GM19328 (cell line): ENCODE data around the gene PDZD11.
"Not testable (repeated sequence)": the region's sequence is repeated elsewhere in the genome, so short reads cannot be mapped to it uniquely, and the experiment has no call there.

ENCODE experiments used
- ATAC-seq: cut with Tn5 transposase; IDR thresholded peaks from one replicate; pipeline ENCODE4 v1.9.1; 2021; ENCODE audit warnings: mild to moderate bottlenecking, moderate library complexity; ENCODE audit not compliant: unreplicated experiment

PDZD11 gene, protein sequence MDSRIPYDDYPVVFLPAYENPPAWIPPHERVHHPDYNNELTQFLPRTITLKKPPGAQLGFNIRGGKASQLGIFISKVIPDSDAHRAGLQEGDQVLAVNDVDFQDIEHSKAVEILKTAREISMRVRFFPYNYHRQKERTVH

DNA sequence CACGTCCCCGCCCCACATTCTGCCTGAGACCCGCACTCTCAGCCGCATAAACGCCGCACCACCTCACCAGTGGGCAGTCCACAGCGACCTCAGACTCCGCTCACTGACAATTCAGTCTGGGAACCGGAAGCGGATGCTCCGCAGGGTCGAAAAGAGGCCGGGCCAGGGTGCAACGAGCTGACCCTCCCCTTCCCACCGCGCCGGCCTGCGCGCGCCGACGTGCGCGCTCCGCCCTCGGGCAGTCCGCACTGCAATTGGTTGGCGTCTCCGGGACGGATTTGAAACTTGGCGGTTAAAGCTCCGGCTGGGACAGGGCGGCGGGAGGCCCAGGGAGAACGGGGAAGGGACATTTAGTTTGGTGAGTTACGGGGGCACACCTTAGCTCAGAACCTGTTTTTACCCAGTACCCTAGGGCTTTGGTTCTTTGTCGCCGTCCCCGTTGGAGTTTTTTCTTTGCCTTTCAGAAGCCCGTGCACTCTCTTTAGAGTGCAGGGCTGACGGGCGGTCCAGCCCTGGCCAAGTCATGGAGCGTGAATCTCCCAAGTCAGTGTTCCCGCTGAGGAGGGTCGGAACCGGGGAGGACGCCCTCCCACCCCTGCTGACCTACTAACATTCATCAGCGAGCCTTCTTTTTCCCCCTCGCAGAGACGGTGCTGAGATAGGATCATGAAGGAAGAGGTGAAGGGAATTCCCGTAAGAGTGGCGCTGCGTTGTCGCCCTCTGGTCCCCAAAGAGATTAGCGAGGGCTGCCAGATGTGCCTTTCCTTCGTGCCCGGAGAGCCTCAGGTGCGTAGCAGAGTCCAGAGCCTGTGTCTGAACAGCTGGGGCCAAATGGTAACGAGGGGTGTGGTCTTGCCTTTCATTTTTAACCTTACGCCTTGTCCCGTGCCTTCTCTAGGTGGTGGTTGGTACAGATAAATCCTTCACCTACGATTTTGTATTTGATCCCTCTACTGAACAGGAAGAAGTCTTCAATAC, at the start of gene PDZD11, which contains the start of gene KIF4A:
PDZD11 (minus strand) TSS at position 135 of the 978 bp plus-strand sequence. CDS start 586 bp downstream, outside the sequence.
KIF4A (plus strand) TSS at position 312 of the 978 bp plus-strand sequence; CDS start at position 667, 355 bp downstream.
- peak; percentile 90 for ATAC-seq

DNA sequence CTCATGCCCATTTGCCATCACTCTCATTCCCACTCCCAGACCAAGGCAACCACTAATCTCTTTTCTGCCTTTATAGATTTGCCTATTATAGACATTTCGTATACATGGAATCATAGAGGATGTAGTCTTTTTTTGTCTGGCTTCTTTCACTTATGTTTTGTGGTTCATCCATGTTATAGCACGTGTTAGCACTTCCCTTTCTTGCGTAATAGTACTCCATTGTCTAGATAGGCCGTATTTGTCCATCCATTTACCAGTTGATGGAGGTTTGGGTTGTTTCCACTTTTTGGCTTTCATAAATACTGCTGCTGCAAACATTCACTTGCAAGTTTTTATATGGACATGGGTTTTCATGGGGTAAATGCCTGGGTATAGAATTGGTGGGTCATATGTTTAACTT, 48.6 kb upstream of the PDZD11 start:
- ATAC-seq, result no peak

DNA sequence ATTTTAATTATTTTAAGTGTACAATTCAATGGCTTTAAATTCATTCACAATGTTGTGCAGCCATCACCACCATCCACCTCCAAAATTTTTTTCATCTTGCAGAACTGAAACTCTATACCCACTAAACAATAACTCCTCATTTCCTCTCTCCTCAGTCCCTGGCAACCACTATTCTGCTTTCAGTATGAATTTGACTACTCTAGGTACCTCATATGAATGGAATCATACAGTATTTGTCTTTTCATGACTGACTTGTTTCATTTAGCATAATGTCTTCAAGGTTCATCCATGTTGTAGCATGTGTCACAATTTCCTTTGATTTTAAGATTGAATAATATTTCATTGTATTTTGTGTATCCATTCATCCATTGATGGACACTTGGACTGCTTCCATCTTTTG, 47.0 kb upstream of the PDZD11 start:
- peak; percentile 98 for ATAC-seq

DNA sequence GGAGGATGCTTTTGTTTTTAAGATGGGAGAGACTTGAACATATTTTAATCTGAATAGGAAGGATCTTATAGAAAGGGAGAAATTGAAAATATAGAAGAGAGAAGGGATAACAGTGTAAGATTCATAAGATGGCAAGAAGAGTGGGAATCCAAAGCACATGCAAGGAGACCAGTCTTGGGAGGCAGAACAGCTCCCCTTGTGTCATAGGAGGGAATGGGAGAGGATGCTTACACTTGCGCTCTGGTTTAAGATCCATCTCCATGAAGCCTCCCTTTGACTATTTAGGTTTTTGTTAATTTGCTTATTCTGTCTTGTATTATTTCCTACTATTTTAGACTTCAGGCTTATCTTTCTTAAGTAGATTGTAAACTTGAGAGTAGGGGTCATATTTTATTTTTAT, 42.9 kb upstream of the PDZD11 start:
- ATAC-seq, result no peak

DNA sequence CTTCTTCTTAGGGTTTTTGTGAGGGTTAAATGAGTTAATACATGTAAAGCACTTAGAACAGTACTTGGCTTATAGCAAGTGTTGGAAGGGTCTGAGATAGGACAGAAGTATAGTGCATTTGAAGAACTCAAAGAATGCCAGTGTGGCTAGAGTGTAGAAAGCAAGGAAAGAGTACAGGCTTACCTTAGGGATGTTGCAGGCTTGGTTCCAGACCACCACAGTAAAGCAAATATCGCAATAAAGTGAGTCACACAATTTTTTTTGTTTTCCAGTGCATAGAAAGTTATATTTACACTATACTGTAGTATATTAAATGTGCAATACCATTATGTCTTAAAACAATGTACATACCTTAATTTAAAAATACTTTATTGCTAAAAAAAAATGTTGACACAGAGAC, 41.4 kb upstream of the PDZD11 start:
- no peak for ATAC-seq

DNA sequence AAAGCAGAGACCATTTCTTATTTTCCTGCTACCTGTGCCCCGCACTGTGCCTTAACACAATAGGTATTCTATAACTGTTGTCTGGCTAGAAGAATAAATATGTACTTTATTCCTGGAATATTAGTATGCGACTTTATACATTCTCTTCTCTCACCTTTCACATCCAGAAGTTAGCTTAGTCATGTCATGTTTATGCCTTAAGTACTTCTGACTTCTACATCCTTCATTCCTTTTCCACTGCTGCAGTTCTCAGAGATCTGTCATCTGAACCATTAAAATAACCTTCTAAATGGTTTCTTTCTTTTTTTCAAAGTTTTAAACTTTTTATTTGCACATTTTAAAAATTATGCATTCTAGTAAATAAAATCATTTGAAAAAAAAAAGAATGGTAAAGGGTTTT, 34.6 kb upstream of the PDZD11 start:
- ATAC-seq, result no peak

DNA sequence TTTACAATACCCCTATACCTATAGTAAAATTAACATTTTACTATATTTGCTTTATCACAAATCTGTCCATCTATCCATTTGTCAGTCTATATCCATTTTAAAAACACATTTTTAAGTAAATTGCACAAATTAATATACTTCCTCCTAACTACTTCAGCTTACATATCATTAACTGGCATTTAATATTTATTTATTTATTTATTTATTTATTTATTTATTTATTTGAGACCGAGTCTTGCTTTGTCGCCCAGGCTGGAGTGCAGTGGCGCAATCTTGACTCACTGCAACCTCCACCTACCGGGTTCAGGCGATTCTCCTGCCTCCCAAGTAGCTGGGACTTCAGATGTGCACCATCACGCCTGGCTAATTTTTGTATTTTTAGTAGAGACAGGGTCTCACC, 33.9 kb upstream of the PDZD11 start:
- ATAC-seq, result not testable (repeated sequence)

DNA sequence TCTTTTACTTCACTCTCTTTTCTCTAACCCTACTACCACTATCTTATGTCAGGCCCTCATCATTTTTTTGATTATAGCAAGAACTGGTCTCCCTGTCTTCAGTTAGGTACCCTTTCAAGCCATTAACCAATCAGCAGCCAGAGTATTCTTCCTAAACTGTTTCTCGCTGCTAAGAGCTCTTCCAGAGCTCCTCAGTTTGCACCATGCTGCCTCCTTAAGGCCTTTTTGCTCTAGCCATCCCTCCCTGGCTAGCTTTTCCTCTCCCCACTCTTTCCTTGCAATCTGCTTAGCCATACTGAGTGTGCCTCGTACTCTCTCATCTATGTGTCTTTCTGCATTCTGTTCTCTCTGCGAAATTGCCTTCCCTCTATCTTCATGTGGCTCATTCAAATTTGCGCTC, 33.1 kb upstream of the PDZD11 start:
- ATAC-seq, result no peak

DNA sequence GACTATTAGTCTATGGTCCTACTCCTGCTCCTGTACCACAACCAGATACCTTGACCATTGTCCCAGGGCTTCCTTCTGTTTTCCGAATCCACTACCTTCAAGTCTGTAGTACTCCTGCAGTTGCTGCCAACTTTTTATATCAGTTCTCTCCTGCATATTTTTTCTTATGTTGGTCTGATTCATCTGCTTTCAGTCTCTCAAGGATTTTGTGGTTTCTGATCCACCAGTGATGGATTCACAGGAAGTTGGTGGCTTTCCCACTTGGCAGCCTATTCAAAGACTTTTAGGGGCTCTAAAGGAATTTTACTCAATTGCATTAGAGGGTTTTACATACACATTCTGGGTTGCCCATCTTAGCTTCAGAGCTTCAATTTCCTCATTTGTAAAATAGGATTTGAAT, 23.8 kb upstream of the PDZD11 start:
- ATAC-seq, result no peak

DNA sequence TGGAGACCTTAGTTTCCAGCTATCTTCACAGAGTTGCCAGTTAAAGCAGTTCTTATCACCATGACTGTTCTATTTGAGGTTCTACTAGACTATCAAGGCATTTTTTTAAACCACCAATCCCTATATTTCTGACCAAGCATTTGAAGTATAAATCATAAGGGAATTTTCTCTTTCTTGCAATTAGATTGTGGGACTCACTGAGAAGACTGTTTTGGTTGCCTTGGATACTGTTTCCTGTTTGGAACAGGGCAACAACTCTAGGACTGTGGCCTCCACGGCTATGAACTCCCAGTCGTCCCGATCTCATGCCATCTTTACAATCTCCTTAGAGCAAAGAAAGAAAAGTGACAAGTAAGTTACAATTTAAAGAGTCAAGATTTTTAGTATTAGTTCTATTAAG, 12.0 kb upstream of the PDZD11 start:
- ATAC-seq, result no peak

DNA sequence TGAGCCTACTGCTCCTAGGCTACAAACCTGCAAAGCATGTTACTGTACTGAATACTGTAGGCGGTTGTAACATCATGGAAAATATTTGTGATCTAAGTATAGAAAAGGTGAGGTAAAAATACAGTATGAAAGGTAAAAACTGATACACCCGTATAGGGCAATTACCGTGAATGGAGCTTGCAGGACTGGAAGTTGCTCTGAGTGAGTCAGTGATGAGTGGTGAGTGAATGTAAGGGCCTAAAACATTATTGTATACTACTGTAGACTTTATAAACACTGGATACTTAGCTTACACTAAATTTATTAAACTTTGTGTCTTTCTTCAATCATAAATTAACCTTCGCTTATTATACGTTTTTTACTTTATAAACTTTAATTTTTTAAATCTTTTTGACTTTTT, 3.9 kb upstream of the PDZD11 start:
- no peak for ATAC-seq

DNA sequence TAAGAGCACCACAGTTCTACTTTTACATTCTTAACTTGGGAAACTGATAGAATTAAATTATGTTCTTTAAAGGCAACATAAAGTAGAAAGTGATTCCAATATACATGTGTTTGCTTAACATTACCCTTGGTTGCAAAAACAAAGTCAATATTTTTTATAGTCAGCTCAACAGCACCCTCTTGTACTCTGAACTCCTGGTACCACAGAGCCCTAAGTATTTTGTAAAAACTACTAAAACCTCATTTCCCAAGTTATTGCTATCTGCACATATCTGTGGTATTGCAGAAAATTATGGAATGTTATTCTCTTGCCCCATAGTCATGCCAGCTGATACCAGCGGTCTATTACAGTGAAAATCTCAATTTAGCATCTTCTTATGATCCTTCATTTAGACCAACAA, 3.1 kb upstream of the PDZD11 start:
- ATAC-seq, result no peak

DNA sequence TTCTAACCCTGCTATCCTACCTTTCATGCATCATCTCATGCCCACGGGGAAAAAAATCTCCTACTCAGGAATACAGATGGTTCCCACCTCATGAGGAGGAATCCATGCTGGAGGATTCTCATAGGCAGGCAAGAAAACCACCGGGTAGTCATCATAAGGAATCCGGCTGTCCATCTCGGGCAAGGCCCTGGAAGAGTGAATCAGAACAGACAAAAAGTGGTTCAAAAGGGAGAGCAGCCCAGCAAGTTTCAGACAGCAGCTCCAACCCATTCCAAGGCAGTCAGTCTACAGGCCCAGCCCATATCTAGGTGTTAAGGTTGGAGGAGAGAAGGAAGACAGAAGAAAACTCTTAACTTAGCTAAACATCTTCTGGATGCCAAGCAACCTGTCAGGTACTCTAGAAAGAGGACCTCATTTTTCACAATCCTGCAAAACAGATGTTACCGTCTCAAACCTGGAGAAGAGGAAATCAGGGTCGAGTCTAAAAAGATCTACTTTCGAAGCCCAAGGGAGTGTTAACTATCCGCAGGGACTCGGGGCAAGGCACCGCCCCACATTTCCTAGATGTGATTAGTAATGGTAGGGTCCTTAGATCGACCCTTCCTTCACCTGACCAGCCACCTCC, 447 bp downstream of the PDZD11 start:
- no peak for ATAC-seq

DNA sequence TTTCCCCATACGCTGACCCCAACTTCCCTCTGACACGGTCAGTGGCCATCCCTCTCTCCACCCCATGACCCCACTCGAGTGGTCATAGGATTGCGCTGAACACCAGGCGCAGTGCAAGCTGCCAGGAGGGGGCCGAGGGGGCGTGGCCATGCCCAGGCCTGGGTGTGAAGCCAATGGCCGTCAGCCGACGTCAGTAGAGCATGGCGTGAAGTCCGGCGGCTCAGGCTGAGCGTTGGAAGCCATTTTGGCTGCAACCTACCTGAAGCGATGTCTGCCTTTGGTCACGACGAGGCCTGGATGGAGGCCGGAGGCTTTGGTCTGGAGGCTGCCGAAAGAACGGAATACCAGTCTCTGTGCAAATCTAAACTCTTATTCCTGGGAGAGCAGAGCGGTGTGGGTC, 7.8 kb downstream of the PDZD11 start, which contains the start of gene RAB41:
RAB41 (plus strand) TSS at position 222 of the 400 bp plus-strand sequence; CDS start at position 268, 46 bp downstream.
- no peak for ATAC-seq

DNA sequence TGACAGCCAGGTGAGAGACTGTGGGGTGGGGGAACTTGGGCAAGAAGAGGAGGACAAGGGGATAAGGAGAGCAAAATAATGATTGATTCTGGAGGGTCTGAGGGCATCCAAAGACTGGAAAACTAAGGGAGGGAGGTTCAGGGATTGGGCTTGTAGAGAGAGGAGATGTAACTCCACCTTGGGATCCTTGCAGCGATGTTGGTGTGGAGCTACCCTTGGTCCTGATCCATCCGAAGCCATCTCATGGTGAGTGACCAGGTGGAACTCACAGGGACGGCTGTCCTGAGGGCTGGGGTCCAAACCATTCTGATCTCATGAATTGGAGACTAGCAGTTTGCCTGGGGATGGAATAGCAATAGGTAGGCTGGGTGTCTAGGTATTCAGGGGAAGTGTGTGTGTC, 9.2 kb downstream of the PDZD11 start:
- no peak for ATAC-seq

DNA sequence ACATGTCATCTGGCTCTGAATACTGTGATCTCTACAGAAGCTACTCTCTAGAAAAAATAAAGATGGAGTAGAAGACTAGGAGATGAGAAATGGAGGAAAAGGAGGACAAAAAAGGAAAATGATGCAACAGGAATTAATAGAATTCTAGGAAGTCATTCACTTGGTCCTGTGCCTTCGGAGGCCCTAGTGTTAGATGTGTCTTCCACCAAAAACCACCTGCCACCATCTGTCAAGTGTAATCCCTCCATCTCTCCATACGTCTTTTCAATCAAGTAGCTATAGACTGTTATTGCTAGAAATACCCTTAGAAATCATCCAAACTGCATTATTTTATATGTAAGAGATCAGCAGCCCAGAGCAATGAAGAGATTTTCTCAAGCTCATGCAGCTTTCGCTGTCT, 10.6 kb downstream of the PDZD11 start:
- ATAC-seq, result no peak

DNA sequence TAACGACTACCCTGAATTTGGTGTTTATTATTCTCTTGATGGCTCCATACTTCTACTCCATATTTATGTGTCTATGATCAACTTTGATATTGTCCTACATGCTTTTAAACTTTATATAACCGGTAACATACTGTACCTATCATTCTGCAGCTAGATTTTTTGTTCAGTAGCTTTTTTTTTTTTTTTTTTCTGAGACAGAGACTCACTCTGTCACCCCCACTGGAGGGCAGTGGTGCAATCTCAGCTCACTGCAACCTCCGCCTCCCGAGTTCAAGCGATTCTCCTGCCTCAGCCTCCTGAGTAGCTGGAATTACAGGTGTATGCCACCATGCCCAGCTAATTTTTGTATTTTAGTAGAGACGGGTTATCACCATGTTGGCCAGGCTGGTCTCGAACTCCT, 15.7 kb downstream of the PDZD11 start:
- not testable (repeated sequence) for ATAC-seq

DNA sequence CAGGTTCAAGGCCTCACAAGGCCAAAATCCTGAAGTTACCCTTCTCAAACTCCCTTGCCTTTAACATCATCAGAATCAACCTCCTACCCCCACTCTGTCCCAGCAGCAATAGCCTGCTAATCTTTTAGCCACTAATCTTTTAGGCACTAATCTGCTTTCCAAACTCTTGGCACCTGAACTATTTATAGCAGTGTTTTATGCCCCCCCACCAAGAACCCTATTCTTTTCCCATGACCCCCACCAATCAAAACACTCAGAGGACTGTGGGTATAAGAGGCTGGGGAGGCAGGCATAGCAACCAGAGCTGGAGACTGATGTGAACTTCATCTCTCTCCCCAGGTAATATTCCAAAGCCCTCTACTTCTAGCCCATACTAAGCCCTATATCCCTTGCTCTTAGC, 21.7 kb downstream of the PDZD11 start, which contains the start of gene ARR3:
ARR3 (plus strand) TSS at position 301 of the 400 bp plus-strand sequence. CDS start 1,052 bp downstream, outside the sequence.
- no peak for ATAC-seq

DNA sequence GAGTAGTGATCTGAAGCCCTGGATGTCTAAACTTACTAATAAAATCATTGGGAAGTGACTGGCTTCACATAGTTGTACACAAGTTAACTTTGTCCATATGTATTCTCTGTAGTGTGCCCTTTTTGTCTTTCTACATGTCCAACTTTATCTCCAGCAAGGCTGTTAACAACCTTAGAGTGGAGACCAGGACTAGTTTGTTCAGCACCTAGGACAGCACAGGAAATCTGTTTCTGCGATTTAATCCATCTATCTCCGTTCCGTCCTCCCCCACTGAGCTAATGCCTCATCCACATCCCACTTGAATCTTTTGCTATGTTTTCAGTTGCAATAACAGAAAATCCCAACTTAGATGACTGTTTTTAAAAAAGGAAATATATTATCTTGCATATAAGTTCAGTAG, 24.9 kb downstream of the PDZD11 start:
- no peak for ATAC-seq

DNA sequence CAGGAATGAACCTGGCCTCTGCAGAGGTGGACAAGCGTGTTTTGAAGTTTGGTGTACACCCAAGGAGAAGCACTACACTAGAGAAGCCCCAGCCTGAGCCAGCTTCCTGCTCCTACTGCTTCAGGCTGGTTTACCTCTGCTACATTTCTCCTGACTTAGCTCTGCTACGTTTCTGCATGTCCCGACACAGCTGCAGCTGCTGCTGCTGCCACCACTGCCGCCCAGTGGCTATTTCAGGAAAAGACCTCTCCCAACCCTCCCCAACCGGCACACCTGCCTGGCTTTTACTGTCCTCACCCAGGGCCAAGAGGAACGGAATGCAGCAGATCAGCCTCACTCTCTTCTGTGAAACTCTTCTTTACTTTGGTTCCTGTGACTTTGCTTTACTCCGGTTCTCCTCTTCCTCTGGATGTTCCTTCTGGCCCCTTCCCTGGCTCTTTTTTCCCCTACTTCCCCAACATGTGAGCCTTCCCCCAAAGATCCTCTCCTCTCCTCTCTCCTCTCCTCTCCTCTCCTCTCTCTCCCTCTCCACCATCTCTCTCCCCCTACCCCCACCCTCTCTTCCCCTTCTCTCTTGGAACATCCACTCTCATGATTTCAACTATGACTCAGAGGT, 26.7 kb downstream of the PDZD11 start:
- ATAC-seq, result no peak

DNA sequence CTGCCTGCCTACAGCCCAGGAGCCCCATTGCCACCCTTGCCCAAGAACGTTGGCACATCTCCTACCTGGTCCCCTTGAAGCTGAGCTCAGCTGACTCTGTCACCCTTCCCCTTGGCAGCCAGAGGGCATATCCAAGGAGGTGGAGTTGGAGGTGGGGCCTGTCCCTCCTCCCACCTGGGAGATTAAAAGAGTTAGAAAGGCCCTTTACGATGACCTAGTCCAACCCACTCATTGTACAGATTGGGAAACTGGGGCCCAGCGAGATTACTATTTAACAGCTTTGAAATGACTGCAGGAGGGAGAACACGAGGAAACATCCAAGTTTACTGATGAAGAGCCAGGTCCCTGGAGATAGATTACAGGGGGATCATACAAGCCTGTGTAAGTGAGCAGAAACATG, 29.6 kb downstream of the PDZD11 start, which contains the start of gene P2RY4:
P2RY4 (minus strand) TSS at position 101 of the 400 bp plus-strand sequence. CDS start 580 bp downstream, outside the sequence.
- ATAC-seq, result no peak
